ENCODE measurements around the gene SPRTN. TPM values are rescaled to one million over a fixed set of nuclear protein-coding genes. Genes with fewer than 3 reads are reported as not detected.

SPRTN gene
- total RNA-seq, 1 experiment from 2014 or later, result 14.9 TPM

GRCh38 chr1:231374394-231374793, 36.3 kb downstream of the SPRTN start:
- peaks cover 91% of the 10 kb centered on the region for H3K79me2 ChIP-seq (ENCODE audit: insufficient read depth, low read length)
- CTCF ChIA-PET, result interaction anchor here (1.3 kb wide), 1 partner anchor 210 kb away, joined by 3 read pairs; no protein-coding TSS in a partner anchor
- POLR2A ChIA-PET, result no interaction called here
- no peaks in the 10 kb centered on the region for H3K4me1 ChIP-seq (ENCODE audit: control insufficient read depth in 1 of 2, insufficient read depth in 2 of 2, low read length in 2 of 2)
- H4K20me1 ChIP-seq (ENCODE audit: insufficient read depth), result peaks cover 7% of the 10 kb centered on the region; the same call in 1 of the 2 replicates
- H3K27ac ChIP-seq (ENCODE audit: low read depth, low read length), result no peak overlapping the region
- no peaks in the 10 kb centered on the region for H3K27me3 ChIP-seq (ENCODE audit: insufficient read depth, low read length)
- intact Hi-C loops (cut with micrococcal nuclease), result no loop called here
- H3K9me2 ChIP-seq (ENCODE audit: insufficient read depth), result no peaks in the 10 kb centered on the region
- ATAC-seq (no peak), DNase-seq (ENCODE audit: low read depth, low spot score) (no peak)
- no peak overlapping the region for H3K9ac ChIP-seq (ENCODE audit: low read length)
- RAD21 ChIA-PET (ENCODE audit: low non-redundant PET in 1 of 2, low total read pairs in 2 of 2, uncharacterized antibody in 2 of 2, unreplicated experiment in 2 of 2), result no interaction called here
- peaks cover 3 to 4% of the 10 kb centered on the region in 2 experiments; a peak in 1 of 4 replicates for H3K36me3 ChIP-seq (ENCODE audit: control insufficient read depth in 1 of 2, insufficient read depth in 2 of 2, low read length in 2 of 2)
- H3K4me2 ChIP-seq (ENCODE audit: low read length), result no peak overlapping the region
- H3K4me3 ChIP-seq (replicated peaks in 1 of 2; ENCODE audit: low read depth in 1 of 2, low read length in 2 of 2), result no peak overlapping the region
- H3K9me3 ChIP-seq (ENCODE audit: control insufficient read depth in 1 of 2, insufficient read depth in 1 of 2, low read depth in 1 of 2, low read length in 2 of 2), result no peaks in the 10 kb centered on the region
- no peak for TF ChIP-seq JUND (IDR thresholded peaks at IDR 0.05)
- TF ChIP-seq EGR1 (IDR thresholded peaks at IDR 0.05; ENCODE audit: low read depth), result no peak
- TF ChIP-seq ZBTB33 (IDR thresholded peaks at IDR 0.05; ENCODE audit: extremely low read depth, insufficient replicate concordance, low read length), result no peak
- TF ChIP-seq CEBPB (IDR thresholded peaks at IDR 0.05; ENCODE audit: low read depth), result no peak
- no peak for TF ChIP-seq ATF3 (IDR thresholded peaks at IDR 0.05)
- no peak for TF ChIP-seq ELF1 (IDR thresholded peaks at IDR 0.05; ENCODE audit: borderline replicate concordance, low read depth)
- TF ChIP-seq POLR2AphosphoS5 (IDR thresholded peaks at IDR 0.05; ENCODE audit: low read depth, low read length), result no peak
- no peak for TF ChIP-seq EZH2 (IDR thresholded peaks at IDR 0.05)
- no peak for TF ChIP-seq ZFX (IDR thresholded peaks at IDR 0.05)
- TF ChIP-seq POLR2A (IDR thresholded peaks at IDR 0.05; ENCODE audit: borderline replicate concordance, extremely low read depth, insufficient read depth, insufficient read length), result no peak
- TF ChIP-seq YY1 (IDR thresholded peaks at IDR 0.05; ENCODE audit: extremely low read depth, insufficient replicate concordance, low read depth, low read length), result no peak
- no peak for TF ChIP-seq EZH2phosphoT487 (IDR thresholded peaks at IDR 0.05; ENCODE audit: borderline replicate concordance)
- no peak for TF ChIP-seq REST (IDR thresholded peaks at IDR 0.05; ENCODE audit: low read depth)
- TF ChIP-seq SRF (IDR thresholded peaks at IDR 0.05; ENCODE audit: low read depth), result no peak
- TF ChIP-seq CTCF (IDR thresholded peaks at IDR 0.05 in 2 of 3, conservative IDR thresholded peaks at IDR 0.05 in 1 of 3; ENCODE audit: borderline replicate concordance in 1 of 3, insufficient read depth in 1 of 3, low read depth in 2 of 3, low read length in 2 of 3), result no peak
- no TSS peak for BruUV-seq (replicated peaks)
- H2AFZ ChIP-seq (ENCODE audit: low read depth, low read length, poor library complexity, severe bottlenecking), result no peak overlapping the region
